Neuronal stem cell (in vitro differentiated cells): Measurements from ENCODE around the gene MPRIP.

Experiments used
- DNase-seq: peaks from one replicate; pipeline ENCODE4 v3.0.0-alpha.2; 2013; ENCODE audit warnings: low spot score
- H2AFZ ChIP-seq: one replicate; pipeline ENCODE4 v1.6.1; 2013; ENCODE audit warnings: mild to moderate bottlenecking, low read length, inconsistent platforms
- H2AK5ac ChIP-seq: 2 replicates; pipeline ENCODE4 v1.6.1; 2013; ENCODE audit warnings: low read depth, mild to moderate bottlenecking, inconsistent platforms, low read length, moderate library complexity, mixed read lengths
- H2BK120ac ChIP-seq: 2 replicates; pipeline ENCODE4 v1.6.1; 2013; ENCODE audit warnings: low read depth, mild to moderate bottlenecking, inconsistent platforms, low read length, moderate library complexity, mixed read lengths
- H2BK12ac ChIP-seq: one replicate; pipeline ENCODE4 v1.6.1; 2013; ENCODE audit warnings: low read length, inconsistent platforms
- H2BK15ac ChIP-seq: 2 replicates; pipeline ENCODE4 v1.6.1; 2013; ENCODE audit warnings: mild to moderate bottlenecking, low read length, inconsistent platforms, mixed read lengths
- H2BK5ac ChIP-seq: one replicate; pipeline ENCODE4 v1.6.1; 2013; ENCODE audit warnings: inconsistent platforms, mild to moderate bottlenecking, low read length, moderate library complexity
- H3K14ac ChIP-seq: one replicate; pipeline ENCODE4 v1.6.1; 2013; ENCODE audit warnings: low read length, inconsistent platforms
- H3K18ac ChIP-seq: 2 replicates; pipeline ENCODE4 v1.6.1; 2013; ENCODE audit warnings: low read length, inconsistent platforms
- H3K23ac ChIP-seq: 2 replicates; pipeline ENCODE4 v1.6.1; 2013; ENCODE audit warnings: low read depth, mild to moderate bottlenecking, mixed read lengths, low read length, inconsistent platforms; ENCODE audit not compliant: poor library complexity
- H3K27ac ChIP-seq: replicated peaks from 3 replicates; pipeline ENCODE4 v1.5.1; 2013; ENCODE audit warnings: low read length, inconsistent platforms
- H3K27me3 ChIP-seq, 3 experiments: 2 replicates each; pipeline ENCODE4 v1.6.1; 2013; ENCODE audit warnings: low read length in 3 of 3, mild to moderate bottlenecking in 2 of 3, inconsistent platforms in 1 of 3, low read depth in 1 of 3, mixed read lengths in 1 of 3, moderate library complexity in 1 of 3; ENCODE audit not compliant: control insufficient read depth in 3 of 3, insufficient read depth in 3 of 3
- H3K36me3 ChIP-seq, 2 donors: replicated peaks in 1 of 2; 2 replicates each; pipeline ENCODE4 v1.6.1; 2013; ENCODE audit warnings: low read length in 2 of 2; ENCODE audit not compliant: control insufficient read depth in 2 of 2, insufficient read depth in 2 of 2
- H3K4ac ChIP-seq: 2 replicates; pipeline ENCODE4 v1.6.1; 2013; ENCODE audit warnings: inconsistent platforms, mild to moderate bottlenecking, low read length, moderate library complexity
- H3K4me1 ChIP-seq, 2 donors: 1 replicate in 1 of 2; 2 replicates in 1 of 2; pipeline ENCODE4 v1.6.1; 2013; ENCODE audit warnings: low read length in 2 of 2, low read depth in 1 of 2; ENCODE audit not compliant: control insufficient read depth in 2 of 2, insufficient read depth in 1 of 2
- H3K4me2 ChIP-seq: one replicate; pipeline ENCODE4 v1.6.1; 2013; ENCODE audit warnings: mild to moderate bottlenecking, low read length, inconsistent platforms; ENCODE audit not compliant: insufficient read depth, poor library complexity, severe bottlenecking
- H3K4me3 ChIP-seq, 2 donors: 2 replicates each; pipeline ENCODE4 v1.5.1; 2013; ENCODE audit warnings: low read length in 2 of 2, mild to moderate bottlenecking in 2 of 2, inconsistent platforms in 1 of 2, moderate library complexity in 1 of 2
- H3K79me1 ChIP-seq: one replicate; pipeline ENCODE4 v1.6.1; 2013; ENCODE audit warnings: low read depth, mild to moderate bottlenecking, inconsistent platforms, low read length, moderate library complexity
- H3K9ac ChIP-seq: one replicate; pipeline ENCODE4 v1.6.1; 2013; ENCODE audit warnings: mild to moderate bottlenecking, low read depth, low read length, inconsistent platforms; ENCODE audit not compliant: poor library complexity
- H3K9me3 ChIP-seq, 2 donors: replicated peaks in 1 of 2; 2 replicates each; pipeline versions ENCODE3 to v1.6.1; 2013; ENCODE audit warnings: low read length in 2 of 2, mild to moderate bottlenecking in 2 of 2, inconsistent platforms in 1 of 2, low read depth in 1 of 2, mixed read lengths in 1 of 2, moderate library complexity in 1 of 2; ENCODE audit not compliant: control insufficient read depth in 2 of 2, insufficient read depth in 1 of 2
- H4K8ac ChIP-seq: one replicate; pipeline ENCODE4 v1.6.1; 2013; ENCODE audit warnings: low read depth, mild to moderate bottlenecking, inconsistent platforms, low read length, moderate library complexity
- H4K91ac ChIP-seq: one replicate; pipeline ENCODE4 v1.6.1; 2013; ENCODE audit warnings: low read length, low read depth, mild to moderate bottlenecking, inconsistent platforms; ENCODE audit not compliant: poor library complexity
- WGBS, 2 donors: extraction: QIAGEN DNeasy Blood & Tissue Kit; methylation state at CpG; one replicate each; pipeline ENCODE4 v1.1.7; 2013; ENCODE audit warnings: missing lambda C conversion rate in 2 of 2, mixed read lengths in 1 of 2; ENCODE audit not compliant: insufficient read length in 2 of 2, insufficient replicate concordance in 1 of 2; ENCODE audit errors: extremely low coverage in 2 of 2; 5-methylcytosine and 5-hydroxymethylcytosine counted together

The MPRIP gene

GRCh38 chr17:17071531-17072360 is 29.5 kb downstream of the MPRIP start:
- WGBS, 2 donors = no CpG with 5 or more reads among the region's 14 CpGs
- Histone ChIP-seq H3K4ac (no peak overlapping the region), H4K8ac (no peak overlapping the region), H3K4me1 (peaks cover 0 to 7% of the 10 kb centered on the region in 2 donors), H3K27ac (no peak overlapping the region), H3K14ac (no peak overlapping the region), H2BK5ac (no peak overlapping the region), H2BK120ac (no peak overlapping the region), H3K36me3 (peaks cover 0 to 40% of the 10 kb centered on the region in 2 donors), H2AFZ (no peak overlapping the region), H3K4me2 (no peak overlapping the region), H4K91ac (no peak overlapping the region), H3K18ac (peak overlapping the region; percentile 71), H3K23ac (peak overlapping the region; percentile 46), H3K4me3 (no peak overlapping the region), H2BK12ac (no peak overlapping the region), H3K27me3 (no peaks in the 10 kb centered on the region), H3K79me1 (peaks cover 8% of the 10 kb centered on the region), H3K9ac (peak overlapping the region; percentile 61), H2AK5ac (no peak overlapping the region), H3K9me3 (peaks cover 0 to 16% of the 10 kb centered on the region in 2 donors), H2BK15ac (no peak overlapping the region)
- DNase-seq = no peak

GRCh38 chr17:17072546-17072945 is 30.3 kb downstream of the MPRIP start:
- Histone ChIP-seq H2BK12ac (no peak overlapping the region), H2AK5ac (no peak overlapping the region), H3K14ac (no peak overlapping the region), H3K9ac (no peak overlapping the region), H2BK120ac (no peak overlapping the region), H3K4me2 (no peak overlapping the region), H3K4me1 (peaks cover 0 to 7% of the 10 kb centered on the region in 2 donors), H2BK15ac (no peak overlapping the region), H4K91ac (no peak overlapping the region), H3K9me3 (peaks cover 0 to 16% of the 10 kb centered on the region in 2 donors), H4K8ac (no peak overlapping the region), H3K23ac (no peak overlapping the region), H3K4me3 (no peak overlapping the region), H3K18ac (no peak overlapping the region), H3K4ac (no peak overlapping the region), H3K36me3 (peaks cover 0 to 45% of the 10 kb centered on the region in 2 donors), H2AFZ (no peak overlapping the region), H2BK5ac (no peak overlapping the region), H3K79me1 (peaks cover 8% of the 10 kb centered on the region), H3K27ac (no peak overlapping the region), H3K27me3 (no peaks in the 10 kb centered on the region)
- WGBS, 2 donors = no CpG with 5 or more reads among the region's 5 CpGs
- no peak for DNase-seq

GRCh38 chr17:17073030-17073564 is 30.8 kb downstream of the MPRIP start:
- H3K27me3 ChIP-seq = no peaks in the 10 kb centered on the region
- H2BK12ac ChIP-seq = no peak overlapping the region
- H3K9ac ChIP-seq = no peak overlapping the region
- H2BK15ac ChIP-seq = no peak overlapping the region
- H4K91ac ChIP-seq = no peak overlapping the region
- H3K4me1 ChIP-seq = peaks cover 2 to 7% of the 10 kb centered on the region in 2 donors
- H3K4ac ChIP-seq = no peak overlapping the region
- H3K18ac ChIP-seq = no peak overlapping the region
- no peak overlapping the region for H3K4me2 ChIP-seq
- no peak overlapping the region for H2AFZ ChIP-seq
- no peak overlapping the region for H3K14ac ChIP-seq
- peak overlapping the region; percentile 32 for H3K23ac ChIP-seq
- DNase-seq = no peak
- no CpG with 5 or more reads among the region's 12 CpGs for WGBS, 2 donors
- H3K27ac ChIP-seq = no peak overlapping the region
- peaks cover 8% of the 10 kb centered on the region for H3K79me1 ChIP-seq
- no peak overlapping the region for H4K8ac ChIP-seq
- H3K36me3 ChIP-seq = peaks cover 5 to 50% of the 10 kb centered on the region in 2 donors
- H3K4me3 ChIP-seq = no peak overlapping the region
- H2BK5ac ChIP-seq = no peak overlapping the region
- no peak overlapping the region for H2BK120ac ChIP-seq
- H2AK5ac ChIP-seq = peak overlapping the region; percentile 40
- peaks cover 0 to 16% of the 10 kb centered on the region in 2 donors for H3K9me3 ChIP-seq

GRCh38 chr17:17073581-17074403 is 31.5 kb downstream of the MPRIP start:
- no peak for DNase-seq
- WGBS, 2 donors = no CpG with 5 or more reads among the region's 15 CpGs
- no peak overlapping the region for H3K27ac ChIP-seq
- no peak overlapping the region for H3K4me3 ChIP-seq
- no peak overlapping the region for H3K23ac ChIP-seq
- H3K9me3 ChIP-seq = peaks cover 0 to 16% of the 10 kb centered on the region in 2 donors
- no peak overlapping the region for H4K8ac ChIP-seq
- H2BK120ac ChIP-seq = no peak overlapping the region
- H3K4me1 ChIP-seq = peaks cover 5 to 7% of the 10 kb centered on the region in 2 donors
- no peak overlapping the region for H2AFZ ChIP-seq
- H2BK5ac ChIP-seq = no peak overlapping the region
- H3K4me2 ChIP-seq = no peak overlapping the region
- no peak overlapping the region for H3K14ac ChIP-seq
- H2AK5ac ChIP-seq = no peak overlapping the region
- no peak overlapping the region for H2BK12ac ChIP-seq
- no peaks in the 10 kb centered on the region for H3K27me3 ChIP-seq
- H3K36me3 ChIP-seq = peaks cover 6 to 57% of the 10 kb centered on the region in 2 donors
- H2BK15ac ChIP-seq = no peak overlapping the region
- no peak overlapping the region for H3K9ac ChIP-seq
- no peak overlapping the region for H4K91ac ChIP-seq
- H3K79me1 ChIP-seq = peaks cover 8% of the 10 kb centered on the region
- no peak overlapping the region for H3K4ac ChIP-seq
- H3K18ac ChIP-seq = no peak overlapping the region
